ENCODE data around the gene VCAN. TPM values are rescaled to one million over a fixed set of nuclear protein-coding genes. Genes with fewer than 3 reads are reported as not detected.

The VCAN gene
- total RNA-seq, 1 donor from 2014 or later: 678 TPM

- no peaks in the 10 kb centered on the region for H3K27me3 Mint-ChIP-seq (ENCODE audit: low read depth)
- no peak overlapping the region for H3K4me3 Mint-ChIP-seq
- peaks cover 11% of the 10 kb centered on the region for H3K9me3 Mint-ChIP-seq
- no peak for TF ChIP-seq CTCF (IDR thresholded peaks at IDR 0.05; ENCODE audit: unreplicated experiment)
- H3K36me3 Mint-ChIP-seq: no peaks in the 10 kb centered on the region
- peaks cover 14% of the 10 kb centered on the region for H3K4me1 Mint-ChIP-seq
- no peak for DNase-seq (ENCODE audit: low spot score in 2 of 2, unreplicated experiment in 2 of 2)
- H3K27ac Mint-ChIP-seq: no peak overlapping the region
These were observed 29.8 kb upstream of the VCAN start for GRCh38 chr5:83441747-83442146.

GRCh38 chr5:83443534-83443933 lies 28.0 kb upstream of the VCAN start:
- no peak overlapping the region for H3K4me3 Mint-ChIP-seq
- H3K27ac Mint-ChIP-seq: no peak overlapping the region
- no peaks in the 10 kb centered on the region for H3K27me3 Mint-ChIP-seq (ENCODE audit: low read depth)
- TF ChIP-seq CTCF (IDR thresholded peaks at IDR 0.05; ENCODE audit: unreplicated experiment): no peak
- no peaks in the 10 kb centered on the region for H3K36me3 Mint-ChIP-seq
- H3K4me1 Mint-ChIP-seq: peaks cover 14% of the 10 kb centered on the region
- H3K9me3 Mint-ChIP-seq: peaks cover 6% of the 10 kb centered on the region
- no peak for DNase-seq (ENCODE audit: low spot score in 2 of 2, unreplicated experiment in 2 of 2)

- H3K36me3 Mint-ChIP-seq: no peaks in the 10 kb centered on the region
- H3K27ac Mint-ChIP-seq: no peak overlapping the region
- peaks cover 14% of the 10 kb centered on the region for H3K4me1 Mint-ChIP-seq
- H3K9me3 Mint-ChIP-seq: peaks cover 6% of the 10 kb centered on the region
- H3K27me3 Mint-ChIP-seq (ENCODE audit: low read depth): no peaks in the 10 kb centered on the region
- H3K4me3 Mint-ChIP-seq: no peak overlapping the region
- DNase-seq (ENCODE audit: low spot score in 2 of 2, unreplicated experiment in 2 of 2): no peak
- TF ChIP-seq CTCF (IDR thresholded peaks at IDR 0.05; ENCODE audit: unreplicated experiment): no peak
These were observed 27.1 kb upstream of the VCAN start for GRCh38 chr5:83444445-83444844.

- no peak for DNase-seq (ENCODE audit: low spot score in 2 of 2, unreplicated experiment in 2 of 2)
- H3K27me3 Mint-ChIP-seq (ENCODE audit: low read depth): no peaks in the 10 kb centered on the region
- H3K4me1 Mint-ChIP-seq: peaks cover 14% of the 10 kb centered on the region
- no peaks in the 10 kb centered on the region for H3K36me3 Mint-ChIP-seq
- peaks cover 6% of the 10 kb centered on the region for H3K9me3 Mint-ChIP-seq
- H3K27ac Mint-ChIP-seq: peak overlapping the region; percentile 81
- TF ChIP-seq CTCF (IDR thresholded peaks at IDR 0.05; ENCODE audit: unreplicated experiment): no peak
- H3K4me3 Mint-ChIP-seq: no peak overlapping the region
These were observed 25.1 kb upstream of the VCAN start for GRCh38 chr5:83446253-83446947.

GRCh38 chr5:83447533-83447932 lies 24.0 kb upstream of the VCAN start:
- Mint-ChIP-seq H3K27ac (no peak overlapping the region), H3K4me1 (peaks cover 14% of the 10 kb centered on the region), H3K27me3 (ENCODE audit: low read depth) (no peaks in the 10 kb centered on the region), H3K36me3 (no peaks in the 10 kb centered on the region), H3K9me3 (peaks cover 6% of the 10 kb centered on the region), H3K4me3 (no peak overlapping the region)
- no peak for TF ChIP-seq CTCF (IDR thresholded peaks at IDR 0.05; ENCODE audit: unreplicated experiment)
- DNase-seq (ENCODE audit: low spot score in 2 of 2, unreplicated experiment in 2 of 2): no peak

All from mesothelial cell of epicardium (in vitro differentiated cells).